Islet of Langerhans (tissue), 1 donor: Measurements from ENCODE around the gene GNG8.

ENCODE experiments used
- FAIRE-seq: peaks from one replicate; lab custom pipeline; 2011; peaks lifted over from hg19 to GRCh38; lab: Jason Lieb, UNC

Gene GNG8

DNA sequence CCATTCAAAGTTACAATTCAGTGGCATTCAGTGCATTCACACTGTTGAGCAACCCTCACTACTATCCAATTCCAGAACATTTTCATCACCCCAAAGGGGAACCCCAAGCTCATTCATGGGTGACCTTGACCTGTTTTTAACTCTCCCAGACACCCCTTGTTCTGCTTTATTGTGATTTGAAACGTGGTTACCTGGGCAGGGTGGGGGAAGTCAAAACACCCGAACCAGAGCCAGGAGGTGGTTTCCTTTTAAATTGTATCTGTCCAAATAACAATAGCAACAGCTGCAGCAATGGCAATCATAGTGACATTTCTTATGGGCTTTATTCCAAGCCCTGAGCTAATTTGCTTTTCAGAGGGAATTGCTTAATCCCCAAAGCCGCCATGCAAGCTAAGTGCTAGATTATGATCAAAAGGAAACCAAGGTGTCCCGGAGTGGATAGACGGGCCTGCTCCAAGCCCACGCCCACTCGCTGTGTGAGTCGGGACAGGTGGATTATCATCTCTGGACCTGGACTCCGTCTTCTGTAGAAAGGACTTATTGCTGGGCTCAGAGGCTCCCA is 17.3 kb downstream of the GNG8 start:
- FAIRE-seq = no peak

DNA sequence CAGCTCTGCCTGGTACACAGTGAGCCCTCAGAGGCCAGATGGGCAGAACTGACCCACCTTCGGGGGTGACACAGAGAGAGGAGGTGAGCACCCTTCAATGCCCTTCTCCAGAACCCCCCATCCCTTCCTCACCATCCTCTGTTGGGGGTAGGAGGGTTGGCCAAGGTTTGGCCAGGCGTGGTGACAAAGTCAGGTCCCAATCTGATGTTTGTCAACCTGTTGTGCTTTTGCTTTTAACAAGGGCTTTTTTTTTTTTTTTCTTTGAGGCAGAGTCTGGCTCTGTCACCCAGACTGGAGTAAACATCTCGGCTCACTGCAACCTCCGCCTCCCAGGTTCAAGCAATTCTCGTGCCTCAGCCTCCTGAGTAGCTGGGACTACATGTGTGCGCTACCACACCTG is 18.4 kb downstream of the GNG8 start:
- FAIRE-seq = no peak

DNA sequence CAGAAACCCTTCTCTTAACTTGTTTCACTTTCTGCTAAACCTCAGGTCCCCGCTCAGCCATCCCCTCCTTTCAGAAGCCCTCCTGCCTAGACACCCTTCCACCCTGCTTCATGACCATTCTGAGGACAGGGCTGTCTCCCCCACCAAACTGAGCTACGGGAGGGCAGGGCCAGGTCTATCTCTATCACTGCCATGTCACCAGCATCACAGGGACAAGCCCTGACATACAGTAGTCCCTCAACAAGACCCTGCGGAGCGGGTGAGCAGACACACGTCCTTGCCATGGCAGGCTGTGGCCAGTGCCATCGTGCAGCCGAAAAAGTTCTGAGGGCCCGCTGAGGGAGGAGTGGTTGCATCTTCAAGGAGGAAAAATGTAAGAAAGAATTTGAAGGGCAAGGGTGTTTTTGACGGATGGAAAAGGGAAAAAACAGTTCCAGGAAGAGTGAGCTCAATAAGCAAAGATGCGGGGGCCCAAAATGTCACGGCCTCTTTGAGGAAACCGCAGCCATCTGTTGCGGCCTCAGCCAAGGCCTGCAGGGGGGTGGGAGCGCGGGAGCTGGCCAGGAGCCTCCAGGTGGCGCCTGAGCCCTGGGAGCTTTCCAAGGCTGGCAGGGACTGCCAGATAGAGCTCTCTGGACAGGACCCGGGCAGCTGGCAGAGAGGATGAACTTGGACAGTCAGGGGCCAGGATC is 19.2 kb downstream of the GNG8 start:
- no peak for FAIRE-seq

- FAIRE-seq = no peak
These were observed 20.0 kb downstream of the GNG8 start for GRCh38 chr19:46615966-46616365.

GRCh38 chr19:46614114-46614722 is 21.8 kb downstream of the GNG8 start:
- no peak for FAIRE-seq

DNA sequence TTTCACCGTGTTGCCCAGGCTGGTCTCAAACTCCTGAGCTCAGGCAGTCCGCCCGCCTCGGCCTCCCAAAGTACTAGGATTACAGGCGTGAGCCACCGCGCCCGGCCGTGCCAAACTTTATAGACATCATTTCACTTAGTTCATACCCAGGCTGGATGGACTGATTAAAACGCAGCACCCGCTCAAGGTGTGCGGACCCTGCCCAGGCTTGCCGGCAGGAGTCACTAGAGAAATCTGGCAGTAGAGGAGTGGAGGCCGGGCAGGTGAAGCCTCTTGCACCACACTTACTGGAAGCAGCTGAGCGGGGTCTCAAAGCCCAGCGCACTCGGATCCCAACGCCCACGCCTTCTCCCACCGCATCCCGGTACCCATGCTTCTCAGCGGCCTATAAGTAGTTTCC is 22.5 kb downstream of the GNG8 start:
- no peak for FAIRE-seq

DNA sequence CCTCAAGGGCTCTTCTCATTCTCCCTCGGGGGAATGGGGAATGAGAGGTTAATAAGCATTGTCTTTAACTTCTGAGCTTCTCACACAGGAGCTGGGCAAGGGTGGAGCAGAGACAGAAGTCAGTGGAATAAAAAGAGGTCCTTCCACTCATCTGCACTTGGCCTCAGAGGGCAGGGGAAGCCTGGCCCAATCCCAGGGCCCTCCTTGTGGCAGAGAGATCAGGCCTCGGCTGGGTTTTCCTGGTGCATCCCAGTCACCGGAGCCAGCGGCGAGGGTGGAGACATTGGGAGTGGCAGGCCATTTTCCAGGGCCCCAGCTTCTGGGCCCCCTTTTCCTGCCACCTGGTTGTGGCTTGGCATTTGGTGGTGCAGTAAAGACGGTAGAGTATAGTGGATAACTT is 24.2 kb downstream of the GNG8 start:
- no peak for FAIRE-seq

DNA sequence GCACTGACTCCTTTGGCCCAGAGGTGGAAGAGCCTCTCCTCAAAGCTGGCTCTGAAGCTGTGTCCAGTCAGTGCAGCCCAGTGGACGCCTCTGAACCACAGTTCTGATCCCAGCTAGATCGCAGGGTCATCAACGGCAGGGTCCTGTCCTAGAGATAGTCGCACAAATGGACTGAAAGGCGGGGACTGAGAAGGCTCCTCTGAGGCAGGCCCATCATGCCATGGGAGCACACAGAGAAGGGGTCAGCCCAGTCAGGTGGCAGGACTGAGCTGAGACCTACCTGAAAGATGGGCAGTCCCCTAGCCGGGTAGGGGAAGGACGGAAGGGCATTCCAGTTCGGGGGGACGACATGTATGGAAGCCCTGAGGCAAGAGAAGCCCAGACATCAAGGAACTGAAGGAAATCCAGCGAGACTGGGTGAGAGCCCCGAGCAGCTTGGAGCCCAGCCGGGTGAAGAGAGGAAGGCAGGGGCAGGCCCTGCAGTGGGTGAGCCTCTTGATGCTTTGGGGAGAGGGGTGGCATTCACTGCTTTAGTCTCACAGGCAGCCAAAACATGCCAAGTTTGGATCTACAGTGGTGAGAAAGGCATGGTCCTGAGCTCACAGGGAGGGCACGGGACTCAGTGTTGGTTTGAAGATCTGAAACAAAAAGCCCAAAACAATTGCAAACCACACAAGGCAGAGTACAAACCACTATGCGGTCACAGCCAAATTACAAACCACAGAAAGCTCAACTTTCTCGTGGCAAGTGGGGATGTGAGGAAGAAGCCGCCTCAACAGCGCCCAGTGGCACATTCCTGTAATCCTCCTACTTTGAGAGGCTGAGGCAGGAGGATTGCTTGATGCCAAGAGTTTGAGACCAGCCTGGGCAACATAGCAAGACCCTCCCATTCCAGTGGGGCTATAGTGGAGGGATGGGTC is 24.9 kb downstream of the GNG8 start:
- no peak for FAIRE-seq

GRCh38 chr19:46610413-46610775 is 25.6 kb downstream of the GNG8 start:
- no peak for FAIRE-seq

GRCh38 chr19:46609511-46610412 is 26.2 kb downstream of the GNG8 start:
- no peak for FAIRE-seq

- no peak for FAIRE-seq
These were observed 27.2 kb downstream of the GNG8 start for GRCh38 chr19:46608581-46609345.

GRCh38 chr19:46608178-46608577 is 27.8 kb downstream of the GNG8 start:
- no peak for FAIRE-seq

- FAIRE-seq = no peak
These were observed 28.6 kb downstream of the GNG8 start for GRCh38 chr19:46607448-46607841.

DNA sequence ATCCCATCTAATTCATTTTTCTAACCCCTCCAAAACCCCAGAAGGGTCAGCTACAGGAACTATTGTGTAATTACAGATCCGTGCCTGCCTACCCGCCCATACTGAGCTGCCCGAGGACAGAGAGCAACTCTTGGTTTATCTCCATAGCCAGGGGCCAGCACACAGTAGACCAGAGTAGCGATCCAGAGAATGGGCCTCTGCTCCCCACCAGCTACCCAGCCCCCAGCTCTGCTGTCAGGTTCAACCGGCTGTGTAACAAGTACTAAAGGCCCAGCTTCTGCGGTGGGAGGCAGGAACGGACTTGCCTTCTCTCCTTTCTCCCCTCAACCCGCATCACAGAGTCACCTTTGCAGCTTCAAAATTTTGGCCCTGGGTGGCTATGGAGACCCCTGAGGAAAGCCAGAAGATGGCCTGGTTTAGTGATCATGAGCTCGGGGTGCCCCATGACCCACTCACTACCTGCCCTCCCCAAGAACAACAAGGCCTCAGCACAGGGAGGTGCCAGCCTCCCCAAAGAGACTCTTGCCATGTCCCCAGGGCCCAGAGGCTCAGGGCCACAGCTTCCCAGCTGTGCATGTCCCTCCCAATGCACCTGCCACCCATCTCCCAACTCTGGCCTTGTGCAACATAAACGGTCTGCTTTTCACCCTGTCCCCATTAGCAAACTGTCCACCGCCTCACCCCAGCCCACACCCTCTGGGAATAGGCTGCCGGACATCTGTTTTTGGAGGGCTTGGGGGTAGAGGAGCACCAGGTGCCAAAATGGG is 29.1 kb downstream of the GNG8 start:
- FAIRE-seq = no peak

- FAIRE-seq = no peak
These were observed 30.0 kb downstream of the GNG8 start for GRCh38 chr19:46606019-46606418.

- no peak for FAIRE-seq
These were observed 30.6 kb downstream of the GNG8 start for GRCh38 chr19:46605356-46605821.

DNA sequence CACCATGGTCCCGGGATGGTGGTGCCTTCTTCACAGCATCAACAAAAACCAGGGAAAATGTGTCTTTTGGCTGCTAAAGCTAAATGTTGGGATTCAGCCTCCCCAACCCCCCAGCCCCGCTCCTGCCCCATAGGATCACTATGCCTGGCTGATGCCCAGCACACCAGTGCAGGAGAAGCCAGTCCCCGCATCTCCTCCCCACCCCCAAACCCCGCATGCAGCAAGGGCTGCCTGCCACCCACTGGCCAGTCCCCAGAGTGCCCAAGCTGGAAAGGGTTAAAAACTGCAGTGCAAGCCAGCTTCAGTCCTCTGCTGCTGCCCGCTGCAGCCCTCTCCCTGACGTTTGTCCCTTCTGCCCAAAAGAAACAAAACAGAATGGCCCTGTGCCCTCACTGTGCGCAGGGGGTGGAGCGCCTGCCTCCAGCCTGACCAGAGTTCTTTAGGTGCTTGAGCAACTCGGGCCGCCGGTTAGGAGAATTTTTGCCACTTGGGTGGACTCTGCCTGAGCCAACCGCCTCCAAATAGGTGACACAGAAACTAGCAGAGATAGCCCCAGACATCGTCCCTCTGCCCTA is 31.1 kb downstream of the GNG8 start:
- no peak for FAIRE-seq

DNA sequence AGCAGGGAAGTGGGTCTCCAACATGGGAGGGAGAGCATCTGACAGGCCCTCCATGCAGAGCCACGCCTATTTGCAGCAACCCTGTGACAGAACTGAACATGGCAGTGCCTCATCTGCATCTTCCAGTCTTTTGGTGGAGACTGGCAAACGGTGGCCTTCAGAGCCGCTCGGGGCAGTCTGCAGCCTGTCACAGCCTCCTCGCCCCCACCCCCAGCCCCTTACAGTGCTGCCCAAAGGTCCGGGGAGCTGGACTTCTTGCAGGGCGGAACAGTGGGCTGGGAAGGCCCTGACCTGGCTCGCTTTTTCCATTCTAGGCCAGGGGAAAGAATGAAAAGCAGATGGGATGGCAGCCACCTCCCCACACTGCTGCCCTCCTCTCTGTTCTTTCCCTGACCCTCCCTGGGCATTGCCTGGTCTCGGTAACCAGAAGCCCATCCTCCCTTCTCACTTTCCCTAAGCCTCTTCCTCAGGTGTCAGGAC is 32.2 kb downstream of the GNG8 start:
- FAIRE-seq = no peak

DNA sequence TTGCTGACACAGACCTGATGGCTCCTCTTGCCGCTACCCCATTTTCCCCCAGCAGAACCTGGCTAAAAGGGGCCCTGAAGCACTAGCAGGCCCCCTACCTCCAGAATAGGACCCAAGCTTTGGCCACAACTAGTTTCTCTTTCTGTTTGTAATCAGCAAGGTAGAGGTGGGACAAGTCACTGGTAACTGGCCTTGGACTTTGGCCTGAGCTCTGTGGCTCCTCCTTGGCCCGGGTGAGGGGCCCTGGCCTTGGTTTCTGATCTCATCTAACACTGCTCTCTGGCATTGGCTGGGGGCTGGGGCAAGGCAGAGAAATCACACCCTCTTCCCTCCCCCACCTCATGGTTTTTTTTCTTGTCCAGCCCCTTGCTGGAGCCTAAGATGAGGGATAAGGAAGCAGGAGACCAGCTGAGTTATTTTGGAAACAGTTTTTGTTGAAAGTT is 32.8 kb downstream of the GNG8 start:
- FAIRE-seq = no peak
